Epithelial cell of esophagus (primary cell): ENCODE data around the gene TNFRSF13B.

Experiments
- DNase-seq: peaks from one replicate; pipeline ENCODE4 v3.0.0; 2010; ENCODE audit warnings: low read depth
- H3K4me3 ChIP-seq: 2 replicates; pipeline ENCODE4 v1.5.1; 2011; ENCODE audit warnings: mild to moderate bottlenecking, low read length, control low read depth
- TF ChIP-seq, protein P1 (sequence below): IDR thresholded peaks from 2 replicates; pipeline ENCODE4 v1.5.1; 2011; ENCODE audit warnings: low read depth, mild to moderate bottlenecking, low read length, control low read depth, inconsistent platforms; ENCODE audit not compliant: insufficient read depth; ENCODE audit errors: missing control alignments

TNFRSF13B gene

GRCh38 chr17:16919663-16920627 lies 52.0 kb downstream of the TNFRSF13B start:
- no peak for DNase-seq
- no peak overlapping the region for H3K4me3 ChIP-seq
- TF ChIP-seq, protein P1, sequence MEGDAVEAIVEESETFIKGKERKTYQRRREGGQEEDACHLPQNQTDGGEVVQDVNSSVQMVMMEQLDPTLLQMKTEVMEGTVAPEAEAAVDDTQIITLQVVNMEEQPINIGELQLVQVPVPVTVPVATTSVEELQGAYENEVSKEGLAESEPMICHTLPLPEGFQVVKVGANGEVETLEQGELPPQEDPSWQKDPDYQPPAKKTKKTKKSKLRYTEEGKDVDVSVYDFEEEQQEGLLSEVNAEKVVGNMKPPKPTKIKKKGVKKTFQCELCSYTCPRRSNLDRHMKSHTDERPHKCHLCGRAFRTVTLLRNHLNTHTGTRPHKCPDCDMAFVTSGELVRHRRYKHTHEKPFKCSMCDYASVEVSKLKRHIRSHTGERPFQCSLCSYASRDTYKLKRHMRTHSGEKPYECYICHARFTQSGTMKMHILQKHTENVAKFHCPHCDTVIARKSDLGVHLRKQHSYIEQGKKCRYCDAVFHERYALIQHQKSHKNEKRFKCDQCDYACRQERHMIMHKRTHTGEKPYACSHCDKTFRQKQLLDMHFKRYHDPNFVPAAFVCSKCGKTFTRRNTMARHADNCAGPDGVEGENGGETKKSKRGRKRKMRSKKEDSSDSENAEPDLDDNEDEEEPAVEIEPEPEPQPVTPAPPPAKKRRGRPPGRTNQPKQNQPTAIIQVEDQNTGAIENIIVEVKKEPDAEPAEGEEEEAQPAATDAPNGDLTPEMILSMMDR = no peak

DNA sequence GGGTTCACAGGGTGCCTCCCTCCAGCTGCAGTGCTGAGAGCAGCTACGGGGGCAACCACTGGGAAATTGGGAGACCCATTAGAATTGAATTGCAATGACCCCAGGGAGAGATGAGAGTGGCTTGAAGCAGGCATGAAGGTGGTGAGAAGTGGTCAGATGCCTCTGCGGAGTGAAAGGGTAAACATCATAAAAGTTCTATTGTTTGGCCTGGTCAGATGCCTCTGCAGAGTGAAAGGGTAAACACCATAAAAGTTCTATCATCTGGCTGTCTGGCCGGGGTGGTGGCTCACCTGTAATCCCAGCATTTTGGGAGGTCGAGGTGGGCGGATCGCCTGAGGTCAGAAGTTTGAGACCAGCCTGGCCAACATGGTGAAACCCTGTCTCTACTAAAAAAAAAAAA lies 53.5 kb downstream of the TNFRSF13B start:
- DNase-seq = no peak
- TF ChIP-seq, protein P1 = no peak
- no peak overlapping the region for H3K4me3 ChIP-seq

- TF ChIP-seq, protein P1 = no peak
- H3K4me3 ChIP-seq = no peak overlapping the region
- no peak for DNase-seq
Observed at GRCh38 chr17:16917671-16918394, 54.1 kb downstream of the TNFRSF13B start.

- no peak for DNase-seq
- H3K4me3 ChIP-seq = no peak overlapping the region
- TF ChIP-seq, protein P1 = no peak
Observed at GRCh38 chr17:16916557-16916920, 55.4 kb downstream of the TNFRSF13B start.

DNA sequence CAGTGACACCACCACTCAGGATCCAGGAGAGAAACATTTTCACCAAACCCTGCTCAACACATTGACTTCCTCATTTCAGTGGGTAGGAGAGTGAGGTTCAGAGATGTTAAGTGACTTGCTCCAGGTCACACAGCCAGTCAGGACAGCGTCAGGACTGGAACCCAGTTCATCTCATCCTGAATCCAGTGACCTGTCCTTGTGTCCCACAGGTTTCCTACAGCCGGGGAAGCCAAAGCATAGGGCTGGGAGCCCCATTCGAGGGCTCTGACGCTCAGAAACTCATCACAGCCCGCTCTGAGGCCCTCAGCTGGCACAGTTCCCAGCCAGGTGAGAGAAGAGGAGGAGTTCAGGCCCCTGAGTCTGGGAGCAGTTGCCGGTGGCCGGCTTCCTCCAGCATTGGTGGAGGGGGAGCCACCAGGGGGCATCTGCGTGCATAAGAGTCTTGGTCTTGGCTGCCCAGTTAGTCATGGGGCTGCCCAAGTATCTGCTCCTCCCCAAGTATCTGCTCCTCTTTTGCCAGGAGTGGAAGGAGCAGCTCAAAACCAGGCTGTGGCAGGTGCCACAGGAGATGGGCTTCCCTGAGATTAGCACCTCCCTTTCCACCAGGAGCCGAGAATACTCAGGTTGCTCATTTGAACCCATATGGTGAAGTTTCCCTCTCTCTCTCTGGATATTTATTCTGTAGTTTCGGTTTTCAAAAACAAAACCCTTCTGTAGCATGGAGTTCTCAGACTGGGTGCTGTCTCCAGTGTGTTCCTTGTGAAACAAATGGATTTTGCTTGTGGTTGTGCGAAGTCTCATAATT lies 56.0 kb downstream of the TNFRSF13B start:
- peak; percentile 58 for DNase-seq
- TF ChIP-seq, protein P1 = peak; percentile 39
- no peak overlapping the region for H3K4me3 ChIP-seq

GRCh38 chr17:16913463-16913862 lies 58.5 kb downstream of the TNFRSF13B start:
- TF ChIP-seq, protein P1 = no peak
- no peak for DNase-seq
- H3K4me3 ChIP-seq = no peak overlapping the region
